Subcutaneous adipose tissue (tissue), 4 donors: ENCODE data around the gene FBXO47. TPM values are rescaled to one million over a fixed set of nuclear protein-coding genes. Genes with fewer than 3 reads are reported as not detected.

ENCODE experiments used
- CTCF ChIP-seq: fragments of 450-650 bp; IDR thresholded peaks from one replicate; pipeline ENCODE4 v1.5.1; 2016; ENCODE audit warnings: low read depth, mild to moderate bottlenecking, control low read depth, antibody characterized with exemption, moderate library complexity
- total RNA-seq, 4 donors: library from RNA; depleted of rRNA; stranded (reverse); fragments of >200 nt; gene quantifications; one replicate each; pipeline ENCODE4 v1.1.0, GENCODE V29; 2016

Gene FBXO47
- total RNA-seq, 4 donors from 2014 or later: 0.17 TPM; not detected in 3

GRCh38 chr17:38958326-38958725 is 8.9 kb downstream of the FBXO47 start:
- no peak for TF ChIP-seq CTCF

- TF ChIP-seq CTCF: no peak
Observed at GRCh38 chr17:38947189-38947588, 20.0 kb downstream of the FBXO47 start.

GRCh38 chr17:38943607-38944006 is 23.6 kb downstream of the FBXO47 start:
- TF ChIP-seq CTCF: no peak

- no peak for TF ChIP-seq CTCF
Observed at GRCh38 chr17:38942696-38943334, 24.4 kb downstream of the FBXO47 start.

- TF ChIP-seq CTCF: no peak
Observed at GRCh38 chr17:38940404-38940803, 26.8 kb downstream of the FBXO47 start.

- TF ChIP-seq CTCF: no peak
Observed at GRCh38 chr17:38939987-38940386, 27.2 kb downstream of the FBXO47 start.

GRCh38 chr17:38926293-38927070 is 40.7 kb downstream of the FBXO47 start:
- TF ChIP-seq CTCF: no peak
